HG03342 (cell line): ENCODE data around the gene SAPCD1.
"Not testable (repeated sequence)": the region's sequence is repeated elsewhere in the genome, so short reads cannot be mapped to it uniquely, and the experiment has no call there.

Experiments used
- ATAC-seq: cut with Tn5 transposase; IDR thresholded peaks from one replicate; pipeline ENCODE4 v1.9.1; 2021; ENCODE audit warnings: mild to moderate bottlenecking, moderate library complexity; ENCODE audit not compliant: unreplicated experiment

Gene SAPCD1

GRCh38 chr6:31795616-31796298 lies 33.3 kb downstream of the SAPCD1 start, which contains the start of gene VARS1:
Gene VARS1, minus strand, starts transcription at chr6:31795752. Its CDS starts 535 bp downstream, at chr6:31795217.
- ATAC-seq = peak; percentile 61

- ATAC-seq = no peak
Observed at GRCh38 chr6:31796993-31797385, 34.5 kb downstream of the SAPCD1 start.

GRCh38 chr6:31797588-31797987 lies 35.1 kb downstream of the SAPCD1 start:
- ATAC-seq = no peak

GRCh38 chr6:31799781-31800180 lies 37.3 kb downstream of the SAPCD1 start:
- ATAC-seq = no peak

GRCh38 chr6:31801031-31801927 lies 38.8 kb downstream of the SAPCD1 start:
- not testable (repeated sequence) for ATAC-seq

GRCh38 chr6:31805939-31806469 lies 43.5 kb downstream of the SAPCD1 start:
- ATAC-seq = no peak

- ATAC-seq = peak; percentile 88
Observed at GRCh38 chr6:31806470-31807272, 44.2 kb downstream of the SAPCD1 start, which contains the start of gene LSM2. Gene LSM2, minus strand, starts transcription at chr6:31806966. Its CDS starts 209 bp downstream, at chr6:31806757.

- ATAC-seq = not testable (repeated sequence)
Observed at GRCh38 chr6:31808599-31808998, 46.1 kb downstream of the SAPCD1 start.

- ATAC-seq = no peak
Observed at GRCh38 chr6:31811645-31812044, 49.2 kb downstream of the SAPCD1 start.

GRCh38 chr6:31813465-31813849 lies 51.0 kb downstream of the SAPCD1 start:
- no peak for ATAC-seq
